GM13977 (cell line): ENCODE measurements around the gene PIK3R4.

Experiments
- DNase-seq: peaks from one replicate; pipeline ENCODE4 v3.0.0; 2012; ENCODE audit warnings: low spot score
- CTCF ChIP-seq: IDR thresholded peaks from 2 replicates; pipeline ENCODE4 v1.5.1; 2012; ENCODE audit warnings: mild to moderate bottlenecking, control low read depth; ENCODE audit not compliant: insufficient read depth; ENCODE audit errors: extremely low read depth, missing control alignments
- in situ Hi-C: fragments of 300-500 bp; cut with MboI; formaldehyde crosslinking; loops from one replicate; pipeline ENCODE4 v1.12.0; 2022; ENCODE audit warnings: low sequenced_read_pairs, low pct_unique_long_range_greater_than_20kb, mixed read lengths, inconsistent platforms; ENCODE audit not compliant: unreplicated experiment

The PIK3R4 gene

GRCh38 chr3:130748981-130749380, 2.4 kb upstream of the PIK3R4 start:
- no peak for TF ChIP-seq CTCF
- DNase-seq: no peak
- in situ Hi-C loops: no loop called here

DNA sequence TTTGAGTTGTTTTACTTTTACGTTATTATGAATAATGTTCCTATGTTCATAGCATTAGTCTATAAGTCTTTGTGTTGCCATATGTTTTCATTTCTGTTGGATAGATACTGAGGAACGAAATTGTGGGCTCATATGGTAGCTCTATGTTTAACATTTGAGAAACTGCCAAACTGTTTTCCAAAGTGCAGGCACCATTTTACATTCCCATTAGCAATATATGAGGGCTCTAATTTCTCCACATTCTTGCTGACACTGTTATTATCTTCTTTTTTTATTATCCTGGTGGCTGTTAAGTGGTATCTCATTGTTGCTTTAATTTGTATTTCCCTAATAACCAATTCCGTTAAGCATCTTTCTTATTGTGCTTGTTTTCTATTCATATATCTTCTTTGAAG, 1.8 kb upstream of the PIK3R4 start:
- no peak for TF ChIP-seq CTCF
- in situ Hi-C loops: no loop called here
- DNase-seq: no peak

- no peak for DNase-seq
- TF ChIP-seq CTCF: no peak
- in situ Hi-C loops: no loop called here
Observed at GRCh38 chr3:130743354-130743753, 3.3 kb downstream of the PIK3R4 start.

GRCh38 chr3:130741946-130742610, 4.6 kb downstream of the PIK3R4 start:
- DNase-seq: no peak
- TF ChIP-seq CTCF: no peak
- in situ Hi-C loops: no loop called here

- TF ChIP-seq CTCF: no peak
- in situ Hi-C loops: no loop called here
- DNase-seq: no peak
Observed at GRCh38 chr3:130739848-130740247, 6.8 kb downstream of the PIK3R4 start.

DNA sequence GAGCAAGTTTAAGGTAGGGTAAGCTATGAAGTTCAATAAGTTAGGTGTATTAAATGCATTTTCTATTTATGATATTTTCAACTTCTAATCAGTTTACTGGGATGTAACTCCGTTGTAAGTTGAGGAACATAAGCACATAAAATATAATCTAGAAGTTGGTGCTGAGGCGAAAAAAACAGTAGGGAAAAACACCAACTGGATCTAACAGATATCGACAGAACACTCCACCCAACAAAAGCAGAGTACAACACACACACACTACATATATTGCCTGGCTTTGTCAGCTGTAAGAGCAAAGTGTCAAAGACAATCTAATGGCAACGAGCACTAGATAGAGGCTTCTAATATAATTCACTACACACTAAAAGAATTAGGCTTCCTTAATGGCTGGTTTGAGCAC, 8.4 kb downstream of the PIK3R4 start:
- in situ Hi-C loops: no loop called here
- TF ChIP-seq CTCF: no peak
- no peak for DNase-seq

DNA sequence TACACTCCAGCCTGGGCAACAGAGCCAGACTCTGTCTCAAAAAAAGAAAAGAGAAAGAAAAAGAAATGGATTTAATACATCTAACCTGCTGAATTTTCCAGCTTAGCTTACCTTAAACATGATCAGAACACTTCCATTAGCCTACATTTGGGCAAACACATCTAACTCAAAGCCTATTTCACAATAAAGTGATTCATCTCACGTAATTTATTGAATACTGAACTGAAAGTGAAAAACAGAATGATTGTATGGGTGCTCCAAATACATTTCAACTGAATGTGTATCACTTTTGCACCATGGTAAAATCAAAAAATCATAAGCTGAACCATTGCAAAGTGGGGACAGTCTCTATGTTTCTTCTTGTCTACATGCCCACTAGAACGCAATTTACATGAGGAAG, 9.0 kb downstream of the PIK3R4 start:
- in situ Hi-C loops: no loop called here
- DNase-seq: no peak
- no peak for TF ChIP-seq CTCF
